Esophagus squamous epithelium (tissue), 5 donors: ENCODE data around the gene CFAP161. TPM values are rescaled to one million over a fixed set of nuclear protein-coding genes. Genes with fewer than 3 reads are reported as not detected.

Experiments used
- DNase-seq: peaks from one replicate; lab custom pipeline; 2025; lab: John Stamatoyannopoulos, UW
- H3K27ac ChIP-seq, 4 donors: fragments of 200-600 bp; sonication (generic); one replicate each; pipeline ENCODE4 v1.5.1; 2016 to 2019; ENCODE audit warnings: mild to moderate bottlenecking in 1 of 4
- H3K27me3 ChIP-seq, 4 donors: fragments of 200-600 bp; sonication (generic); 1 replicate in 3 of 4; 2 replicates in 1 of 4; pipeline versions ENCODE4 v1.5.1 to v1.6.0; 2017 to 2021; ENCODE audit warnings: antibody characterized with exemption in 1 of 4
- H3K36me3 ChIP-seq, 3 donors: fragments of 200-600 bp; sonication (generic); one replicate each; pipeline ENCODE4 v1.5.1; 2016 to 2019
- H3K4me1 ChIP-seq, 3 donors: fragments of 200-600 bp; sonication (generic); one replicate each; pipeline ENCODE4 v1.5.1; 2017 to 2019
- H3K4me3 ChIP-seq, 4 donors: fragments of 200-600 bp; sonication (generic); 1 replicate in 3 of 4; 2 replicates in 1 of 4; pipeline ENCODE4 v1.5.1; 2016 to 2019; ENCODE audit warnings: mild to moderate bottlenecking in 2 of 4, moderate library complexity in 1 of 4
- H3K9me3 ChIP-seq, 3 donors: fragments of 200-600 bp; sonication (generic); one replicate each; pipeline ENCODE4 v1.5.1; 2016 to 2019
- CTCF ChIP-seq, 6 experiments: fragments of 450-650 bp in 4 of 6; fragments of 200-600 bp in 2 of 6; sonication (generic) in 2 of 6; IDR thresholded peaks; one replicate each; pipeline ENCODE4 v1.5.1; 2016 to 2019; ENCODE audit warnings: antibody characterized with exemption in 6 of 6, mild to moderate bottlenecking in 4 of 6, moderate library complexity in 4 of 6
- POLR2A ChIP-seq, 4 donors: fragments of 450-650 bp; IDR thresholded peaks; one replicate each; pipeline ENCODE4 v1.6.1; 2017; ENCODE audit warnings: antibody characterized with exemption in 4 of 4, mild to moderate bottlenecking in 4 of 4, moderate library complexity in 3 of 4
- WGBS, 2 donors: methylation state at CpG; one replicate each; pipeline ENCODE4 v1.1.5; 2018; 5-methylcytosine and 5-hydroxymethylcytosine counted together
- intact Hi-C: fragments of 100-400 bp; cut with DNase I; formaldehyde crosslinking; loops from one replicate; pipeline ENCODE4 v1.15.0; 2022
- total RNA-seq, 4 donors: library from RNA; depleted of rRNA; stranded (reverse); fragments of >200 nt; gene quantifications; one replicate each; pipeline ENCODE4 v1.1.0, GENCODE V29; 2016
- donor health status: DM: yes; HTN: yes; CAD: no.

The CFAP161 gene
- total RNA-seq, 4 donors from 2014 or later, result 0.38 to 0.88 TPM; not detected in 2

GRCh38 chr15:81146006-81146405 lies 11.9 kb downstream of the CFAP161 start:
- Histone ChIP-seq H3K27me3 (peaks cover 0 to 6% (median 0%) of the 10 kb centered on the region in 4 donors), H3K36me3 (no peaks in the 10 kb centered on the region), H3K9me3 (no peaks in the 10 kb centered on the region), H3K4me3 (no peak overlapping the region), H3K27ac (no peak overlapping the region), H3K4me1 (no peaks in the 10 kb centered on the region)
- no peak for DNase-seq
- intact Hi-C loops, result no loop called here
- TF ChIP-seq POLR2A (IDR thresholded peaks at IDR 0.05) (no peak), CTCF (IDR thresholded peaks at IDR 0.05) (no peak)
- 81 to 83% methylated on average over 1 of the region's 1 CpG for WGBS, 2 donors

GRCh38 chr15:81146466-81146865 lies 12.4 kb downstream of the CFAP161 start:
- no peak for DNase-seq
- WGBS, 2 donors, result 44 to 58% methylated on average over 1 of the region's 1 CpG
- peaks cover 0 to 6% (median 0%) of the 10 kb centered on the region in 4 donors for H3K27me3 ChIP-seq
- no peaks in the 10 kb centered on the region for H3K9me3 ChIP-seq
- no peak for TF ChIP-seq POLR2A (IDR thresholded peaks at IDR 0.05)
- no peak for TF ChIP-seq CTCF (IDR thresholded peaks at IDR 0.05)
- no peaks in the 10 kb centered on the region for H3K4me1 ChIP-seq
- H3K36me3 ChIP-seq, result no peaks in the 10 kb centered on the region
- H3K27ac ChIP-seq, result no peak overlapping the region
- no peak overlapping the region for H3K4me3 ChIP-seq
- intact Hi-C loops, result no loop called here

GRCh38 chr15:81151389-81151788 lies 17.3 kb downstream of the CFAP161 start:
- no peak overlapping the region for H3K4me3 ChIP-seq
- no peaks in the 10 kb centered on the region for H3K36me3 ChIP-seq
- no peak for TF ChIP-seq POLR2A (IDR thresholded peaks at IDR 0.05)
- no peak for TF ChIP-seq CTCF (IDR thresholded peaks at IDR 0.05)
- no peaks in the 10 kb centered on the region for H3K9me3 ChIP-seq
- H3K27me3 ChIP-seq, result peaks cover 0 to 4% (median 0%) of the 10 kb centered on the region in 4 donors
- peaks cover 0 to 15% (median 5%) of the 10 kb centered on the region in 3 donors for H3K4me1 ChIP-seq
- WGBS, 2 donors, result 76 to 85% methylated on average over 4 to 6 of the region's 7 CpGs
- intact Hi-C loops, result loop anchor here (5.0 kb wide), 1 partner anchor 34 kb away; no protein-coding TSS in a partner anchor
- H3K27ac ChIP-seq, result no peak overlapping the region
- no peak for DNase-seq

GRCh38 chr15:81152339-81152738 lies 18.3 kb downstream of the CFAP161 start:
- 89 to 96% methylated on average over 4 of the region's 4 CpGs for WGBS, 2 donors
- no peak for TF ChIP-seq POLR2A (IDR thresholded peaks at IDR 0.05)
- TF ChIP-seq CTCF (IDR thresholded peaks at IDR 0.05), result no peak

GRCh38 chr15:81152799-81153198 lies 18.7 kb downstream of the CFAP161 start:
- intact Hi-C loops, result loop anchor here (5.0 kb wide), 1 partner anchor 35 kb away; no protein-coding TSS in a partner anchor
- H3K36me3 ChIP-seq, result no peaks in the 10 kb centered on the region
- H3K27me3 ChIP-seq, result peaks cover 0 to 2% (median 0%) of the 10 kb centered on the region in 4 donors
- no peak for DNase-seq
- TF ChIP-seq CTCF (IDR thresholded peaks at IDR 0.05) (no peak), POLR2A (IDR thresholded peaks at IDR 0.05) (no peak)
- whole genome bisulfite sequencing, 2 donors, result 66 to 76% methylated on average over 4 of the region's 4 CpGs
- no peaks in the 10 kb centered on the region for H3K9me3 ChIP-seq
- H3K27ac ChIP-seq, result no peak overlapping the region
- peaks cover 0 to 29% (median 10%) of the 10 kb centered on the region in 3 donors for H3K4me1 ChIP-seq
- no peak overlapping the region for H3K4me3 ChIP-seq

More at GRCh38 chr15:81152339-81152738, 18.3 kb downstream of the CFAP161 start:
- Histone ChIP-seq H3K27ac (no peak overlapping the region), H3K36me3 (no peaks in the 10 kb centered on the region), H3K9me3 (no peaks in the 10 kb centered on the region), H3K27me3 (peaks cover 0 to 4% (median 0%) of the 10 kb centered on the region in 4 donors), H3K4me3 (no peak overlapping the region), H3K4me1 (peaks cover 0 to 25% (median 6%) of the 10 kb centered on the region in 3 donors)
- intact Hi-C loops, result loop anchor here (5.0 kb wide), 1 partner anchor 35 kb away; no protein-coding TSS in a partner anchor
- DNase-seq, result no peak
